K562 (cell line): Measurements from ENCODE around the gene DAPK2. TPM values are rescaled to one million over a fixed set of nuclear protein-coding genes. Genes with fewer than 3 reads are reported as not detected.

ENCODE experiments used
- ATAC-seq: fragments of 200-7000 bp; cut with Tn5 transposase; 3 replicates; pipeline ENCODE4 v1.9.1; 2020; ENCODE audit warnings: moderate library complexity
- BruUV-seq: library from RNA; stranded (reverse); fragments of 400-500 nt; replicated peaks from 2 replicates; lab custom pipeline; 2021; lab: Mats Ljungman, UMichigan
- CTCF ChIA-PET: fragments of 300-600 bp; formaldehyde crosslinking; extraction: SDS; loops from one replicate; lab custom pipeline; 2021; ENCODE audit warnings: low intra/inter-chr PET ratio; lab: Yijun Ruan, JAX
- POLR2A ChIA-PET: fragments of 300-600, 350-650 bp; sonication (Branson Sonifier 250); formaldehyde crosslinking; extraction: SDS; loops from one replicate; lab custom pipeline; 2021; ENCODE audit warnings: antibody characterized with exemption, inconsistent platforms; lab: Yijun Ruan, JAX
- DNase-seq, 4 experiments: peaks; one replicate each; pipeline versions ENCODE4 v3.0.0 to v3.0.0-alpha.2; 2011 to 2018; ENCODE audit warnings: low spot score in 3 of 4, mixed read lengths in 3 of 4; ENCODE audit errors: extremely low read depth in 1 of 4
- FAIRE-seq: peaks from 2 replicates; lab custom pipeline; 2011; peaks lifted over from hg19 to GRCh38; lab: Jason Lieb, UNC
- H2AFZ ChIP-seq: 2 replicates; pipeline ENCODE4 v1.6.0; 2011; ENCODE audit warnings: low read depth, low read length, control low read depth, inconsistent platforms
- H3K27ac ChIP-seq: fragments of 200-600 bp; 3 replicates; pipeline ENCODE4 v1.8.0; 2011; ENCODE audit warnings: low read depth, mild to moderate bottlenecking, control low read depth, inconsistent platforms, low read length, moderate library complexity, mixed read lengths; ENCODE audit errors: extremely low read depth
- H3K27me3 ChIP-seq, 2 experiments: fragments of 300-600 bp in 1 of 2; 2 replicates in 1 of 2; 3 replicates in 1 of 2; pipeline versions ENCODE4 v1.6.0 to v1.8.0; 2011; ENCODE audit warnings: inconsistent platforms in 2 of 2, low read length in 2 of 2, mild to moderate bottlenecking in 1 of 2, mixed read lengths in 1 of 2, moderate library complexity in 1 of 2; ENCODE audit not compliant: control insufficient read depth in 2 of 2, insufficient read depth in 2 of 2
- H3K36me3 ChIP-seq: fragments of 300-600 bp; 3 replicates; pipeline ENCODE4 v1.8.0; 2011; ENCODE audit warnings: mild to moderate bottlenecking, low read length, inconsistent platforms; ENCODE audit not compliant: control insufficient read depth, insufficient read depth
- H3K4me1 ChIP-seq, 2 experiments: fragments of 200-600 bp in 1 of 2; replicated peaks in 1 of 2; 2 replicates in 1 of 2; 3 replicates in 1 of 2; pipeline versions ENCODE4 v1.5.1 to v1.8.0; 2011; ENCODE audit warnings: inconsistent platforms in 2 of 2, low read length in 2 of 2, mild to moderate bottlenecking in 1 of 2, mixed read lengths in 1 of 2, moderate library complexity in 1 of 2; ENCODE audit not compliant: control insufficient read depth in 2 of 2, insufficient read depth in 2 of 2
- H3K4me2 ChIP-seq: 2 replicates; pipeline ENCODE4 v1.6.1; 2011; ENCODE audit warnings: low read length, control low read depth, inconsistent platforms, mixed read lengths; ENCODE audit not compliant: insufficient read depth
- H3K4me3 ChIP-seq: fragments of 200-600 bp; sonication (generic), shearing (Covaris generic); 2 replicates; pipeline ENCODE4 v1.5.1; 2016; ENCODE audit warnings: control low read depth, inconsistent platforms
- H3K79me2 ChIP-seq: fragments of 200-600 bp; 3 replicates; pipeline ENCODE4 v1.8.0; 2011; ENCODE audit warnings: low read length, inconsistent platforms; ENCODE audit not compliant: control insufficient read depth, insufficient read depth
- H3K9ac ChIP-seq, 2 experiments: 2 replicates each; pipeline versions ENCODE4 v1.6.0 to v1.6.1; 2011; ENCODE audit warnings: low read depth in 2 of 2, low read length in 2 of 2, control low read depth in 1 of 2, inconsistent platforms in 1 of 2, mild to moderate bottlenecking in 1 of 2, mixed read lengths in 1 of 2; ENCODE audit not compliant: insufficient read depth in 1 of 2
- H3K9me1 ChIP-seq: one replicate; pipeline ENCODE4 v1.6.0; 2011; ENCODE audit warnings: inconsistent platforms, mild to moderate bottlenecking, low read length, moderate library complexity; ENCODE audit not compliant: control insufficient read depth, insufficient read depth
- H3K9me3 ChIP-seq: replicated peaks from 2 replicates; pipeline ENCODE4 v1.5.1; 2011; ENCODE audit warnings: low read depth, low read length, inconsistent platforms; ENCODE audit not compliant: control insufficient read depth, insufficient read depth
- H4K20me1 ChIP-seq: replicated peaks from 2 replicates; pipeline ENCODE4 v1.6.1; 2011; ENCODE audit warnings: low read length, inconsistent platforms, mixed read lengths; ENCODE audit not compliant: control insufficient read depth, insufficient read depth
- BMI1 ChIP-seq: fragments of 150-350 bp; IDR thresholded peaks from 2 replicates; pipeline ENCODE4 v1.6.1; 2014; ENCODE audit warnings: low read length
- CEBPZ ChIP-seq: fragments of 150-350 bp; IDR thresholded peaks from 2 replicates; pipeline ENCODE4 v1.6.1; 2014; ENCODE audit warnings: low read depth, mild to moderate bottlenecking, low read length, borderline replicate concordance
- FOXK2 ChIP-seq, 2 experiments: fragments of 450-650 bp; IDR thresholded peaks in 1 of 2; conservative IDR thresholded peaks in 1 of 2; 2 replicates each; pipeline ENCODE4 v1.6.1; 2016; ENCODE audit warnings: low read depth in 2 of 2, mild to moderate bottlenecking in 1 of 2
- RB1 ChIP-seq: fragments of 450-650 bp; IDR thresholded peaks from 2 replicates; pipeline ENCODE4 v1.6.1; 2017; ENCODE audit warnings: low read depth, mild to moderate bottlenecking
- YY1 ChIP-seq, 3 experiments: IDR thresholded peaks; 2 replicates each; pipeline ENCODE4 v1.6.1; 2011; ENCODE audit warnings: low read length in 2 of 3, mild to moderate bottlenecking in 2 of 3, moderate library complexity in 2 of 3, borderline replicate concordance in 1 of 3, control low read depth in 1 of 3, low read depth in 1 of 3; ENCODE audit not compliant: insufficient read depth in 3 of 3, insufficient replicate concordance in 2 of 3, control insufficient read depth in 1 of 3, insufficient read length in 1 of 3; ENCODE audit errors: extremely low read depth in 1 of 3
- ZFP36 ChIP-seq: fragments of 150-350 bp; IDR thresholded peaks from 2 replicates; pipeline ENCODE4 v1.6.1; 2018; ENCODE audit warnings: low read length, low read depth; ENCODE audit not compliant: partially characterized antibody
- ZKSCAN8 ChIP-seq: fragments of 200-800 bp; sonication (Bioruptor generic); IDR thresholded peaks from 2 replicates; pipeline ENCODE4 v1.6.1; 2016; ENCODE audit warnings: missing genetic modification characterization, missing compliant biosample characterization
- ZNF274 ChIP-seq: IDR thresholded peaks from 2 replicates; pipeline ENCODE4 v1.6.1; 2011; ENCODE audit warnings: low read depth, mild to moderate bottlenecking, low read length, moderate library complexity, borderline replicate concordance
- ZNF347 ChIP-seq: fragments of 450-650 bp; formaldehyde crosslinking; IDR thresholded peaks from 2 replicates; pipeline ENCODE4 v1.4.0; 2020; ENCODE audit warnings: low read depth, mild to moderate bottlenecking, moderate library complexity
- WGBS: fragments of 100-300 bp; shearing (Covaris generic); methylation state at CpG from one replicate; pipeline ENCODE4 v1.1.6; 2016; ENCODE audit warnings: low coverage, mixed read lengths; ENCODE audit not compliant: insufficient coverage; ENCODE audit errors: missing lambda C conversion rate; 5-methylcytosine and 5-hydroxymethylcytosine counted together
- in situ Hi-C: fragments of 300-500 bp; cut with MboI; formaldehyde crosslinking; loops from 4 replicates; pipeline ENCODE4 v1.15.0; 2018; ENCODE audit warnings: inconsistent platforms, mixed read lengths
- intact Hi-C: fragments of 100-400 bp; cut with micrococcal nuclease; formaldehyde crosslinking; loops from 2 replicates; pipeline ENCODE4 v1.14.2; 2022
- polyA plus RNA-seq, 8 experiments: library from polyadenylated mRNA; depleted of rRNA in 4 of 8; stranded (reverse) in 5 of 8; unstranded in 3 of 8; fragments of >200 nt; fragmentation: Nextera tagmentation in 2 of 8; fragmentation: Illumina TruSeq in 1 of 8; extraction: Ambion mirVana in 2 of 8; extraction: Trizol in 1 of 8; gene quantifications; 2 replicates each; pipeline versions ENCODE4 v1.2.1 to v1.2.3, GENCODE V29; 2011 to 2014; ENCODE audit warnings: inconsistent platforms in 1 of 8, missing spikeins in 1 of 8
- total RNA-seq, 7 experiments: library from RNA; depleted of rRNA in 6 of 7; stranded (reverse); fragments of >200 nt in 6 of 7; fragmentation: Illumina TruSeq in 2 of 7; extraction: Trizol in 2 of 7; gene quantifications; 2 replicates each; pipeline versions ENCODE4 v1.2.1 to v1.2.3, GENCODE V29; 2011 to 2021; ENCODE audit warnings: low replicate concordance in 1 of 7
- TF ChIP-seq, protein P1 (sequence below): fragments of 250-450 bp; sonication (Bioruptor Pico); IDR thresholded peaks from 2 replicates; pipeline ENCODE4 v1.8.0; 2021; ENCODE audit warnings: moderate library complexity, mild to moderate bottlenecking, inconsistent platforms
- TF ChIP-seq, protein P2 (sequence below): fragments of 250-450 bp; sonication (Bioruptor Pico); IDR thresholded peaks from 2 replicates; pipeline ENCODE4 v1.4.0; 2020

Gene DAPK2
- total and polyA plus RNA-seq, 9 of the 15 experiments (the other 6 are each of a cell fraction or from before 2014, with no cell fraction given) = 0.14 to 5.2 (median 2.2) TPM

DNA sequence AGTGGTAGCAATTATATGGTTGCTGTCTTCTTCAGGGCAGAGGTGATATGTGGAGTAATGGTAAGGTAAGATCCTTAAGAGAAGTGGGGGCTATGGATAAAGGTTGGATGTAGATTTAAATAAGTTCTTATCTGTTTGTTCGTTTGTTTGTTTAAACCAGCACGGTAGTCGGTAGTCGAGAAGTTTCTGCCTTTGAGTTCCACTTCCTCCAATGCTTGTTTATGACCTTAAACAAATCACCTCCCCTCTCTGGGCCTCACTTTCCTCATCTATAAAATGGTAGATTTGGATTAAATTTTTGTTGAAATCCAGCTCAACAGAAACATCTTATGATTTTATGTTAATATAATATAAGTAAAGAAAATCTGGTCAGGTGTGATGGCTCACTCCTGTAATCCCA, 11.8 kb downstream of the DAPK2 start (continued):
- TF ChIP-seq, protein P1, sequence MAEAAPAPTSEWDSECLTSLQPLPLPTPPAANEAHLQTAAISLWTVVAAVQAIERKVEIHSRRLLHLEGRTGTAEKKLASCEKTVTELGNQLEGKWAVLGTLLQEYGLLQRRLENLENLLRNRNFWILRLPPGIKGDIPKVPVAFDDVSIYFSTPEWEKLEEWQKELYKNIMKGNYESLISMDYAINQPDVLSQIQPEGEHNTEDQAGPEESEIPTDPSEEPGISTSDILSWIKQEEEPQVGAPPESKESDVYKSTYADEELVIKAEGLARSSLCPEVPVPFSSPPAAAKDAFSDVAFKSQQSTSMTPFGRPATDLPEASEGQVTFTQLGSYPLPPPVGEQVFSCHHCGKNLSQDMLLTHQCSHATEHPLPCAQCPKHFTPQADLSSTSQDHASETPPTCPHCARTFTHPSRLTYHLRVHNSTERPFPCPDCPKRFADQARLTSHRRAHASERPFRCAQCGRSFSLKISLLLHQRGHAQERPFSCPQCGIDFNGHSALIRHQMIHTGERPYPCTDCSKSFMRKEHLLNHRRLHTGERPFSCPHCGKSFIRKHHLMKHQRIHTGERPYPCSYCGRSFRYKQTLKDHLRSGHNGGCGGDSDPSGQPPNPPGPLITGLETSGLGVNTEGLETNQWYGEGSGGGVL (CRISPR knock-in tag) = no peak
- TF ChIP-seq ZNF274 = no peak

DNA sequence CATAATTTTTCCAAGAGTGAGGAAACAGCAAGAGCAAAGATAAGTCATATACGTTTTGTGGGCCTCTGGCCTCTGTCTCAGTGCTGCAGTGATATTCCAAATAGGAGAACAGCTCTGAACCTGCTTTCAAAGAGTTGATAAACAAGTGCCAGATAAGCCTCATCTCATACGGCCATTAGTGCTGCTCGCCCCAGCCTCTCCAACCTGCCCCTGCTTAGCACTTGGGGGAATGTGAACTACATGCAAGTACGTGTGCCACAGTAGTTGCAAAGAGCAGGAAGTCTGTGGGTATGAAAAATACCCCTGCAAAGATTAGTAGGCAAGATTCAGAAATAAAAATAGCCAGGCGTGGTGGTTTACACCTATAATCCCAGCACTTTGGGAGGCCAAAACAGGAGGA, 14.0 kb downstream of the DAPK2 start:
- Histone ChIP-seq H3K36me3 (no peaks in the 10 kb centered on the region), H3K27me3 (no peaks in the 10 kb centered on the region), H4K20me1 (no peaks in the 10 kb centered on the region), H3K9me1 (no peaks in the 10 kb centered on the region), H3K4me3 (no peak overlapping the region), H2AFZ (no peak overlapping the region), H3K27ac (no peak overlapping the region), H3K9ac (peak overlapping the region in 1 of 2 experiments; percentile 19; a peak in 1 of 4 replicates), H3K9me3 (no peaks in the 10 kb centered on the region), H3K4me1 (peaks cover 8% of the 10 kb centered on the region in 2 experiments; a peak in 3 of 5 replicates), H3K79me2 (no peaks in the 10 kb centered on the region), H3K4me2 (no peak overlapping the region; the same call in 1 of the 2 replicates)
- FAIRE-seq = peak; percentile 35
- POLR2A ChIA-PET = interaction anchor here (0.9 kb wide), 1 partner anchor 9 kb away, joined by 3 read pairs; no protein-coding TSS in a partner anchor
- in situ Hi-C loops (no loop called here), intact Hi-C loops (no loop called here)
- peak in 1 of 4 experiments; percentile 40 for DNase-seq
- CTCF ChIA-PET = no interaction called here
- ATAC-seq = peak; percentile 65
- WGBS = 25% methylated on average over 5 of the region's 5 CpGs
- BruUV-seq = no TSS peak
- TF ChIP-seq, protein P2, sequence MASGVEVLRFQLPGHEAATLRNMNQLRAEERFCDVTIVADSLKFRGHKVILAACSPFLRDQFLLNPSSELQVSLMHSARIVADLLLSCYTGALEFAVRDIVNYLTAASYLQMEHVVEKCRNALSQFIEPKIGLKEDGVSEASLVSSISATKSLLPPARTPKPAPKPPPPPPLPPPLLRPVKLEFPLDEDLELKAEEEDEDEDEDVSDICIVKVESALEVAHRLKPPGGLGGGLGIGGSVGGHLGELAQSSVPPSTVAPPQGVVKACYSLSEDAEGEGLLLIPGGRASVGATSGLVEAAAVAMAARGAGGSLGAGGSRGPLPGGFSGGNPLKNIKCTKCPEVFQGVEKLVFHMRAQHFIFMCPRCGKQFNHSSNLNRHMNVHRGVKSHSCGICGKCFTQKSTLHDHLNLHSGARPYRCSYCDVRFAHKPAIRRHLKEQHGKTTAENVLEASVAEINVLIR (CRISPR knock-in tag) = no peak
- TF ChIP-seq BMI1 (no peak), YY1 (IDR thresholded peaks at IDR 0.05; ENCODE audit: borderline replicate concordance in 1 of 3, control insufficient read depth in 1 of 3, extremely low read depth in 1 of 3, insufficient read depth in 3 of 3, insufficient read length in 1 of 3, insufficient replicate concordance in 2 of 3, low read depth in 1 of 3, low read length in 2 of 3) (no peak), CEBPZ (no peak), RB1 (0 out of 2 replicates have a peak, but pooled peaks have one; percentile 17), FOXK2 (conservative IDR thresholded peaks at IDR 0.05 in 1 of 2, IDR thresholded peaks at IDR 0.05 in 1 of 2; ENCODE audit: low read depth in 2 of 2) (no peak), ZKSCAN8 (CRISPR knock-in tag) (no peak), ZNF347 (CRISPR knock-in tag) (no peak), ZFP36 (peak; percentile 11)
